Smooth muscle cell (in vitro differentiated cells): Measurements from ENCODE around the gene TGM3. TPM values are rescaled to one million over a fixed set of nuclear protein-coding genes. Genes with fewer than 3 reads are reported as not detected.

Experiments
- DNase-seq: peaks from one replicate; lab custom pipeline; 2025; ENCODE audit not compliant: unreplicated experiment; lab: John Stamatoyannopoulos, UW
- H2AFZ ChIP-seq: fragments of 200-600 bp; sonication (generic); 2 replicates; pipeline ENCODE4 v1.6.0; 2016; ENCODE audit warnings: antibody characterized with exemption, low read depth, mild to moderate bottlenecking
- H3F3A ChIP-seq: fragments of 200-600 bp; sonication (generic); 2 replicates; pipeline ENCODE4 v1.6.0; 2017; ENCODE audit warnings: antibody characterized with exemption, low read depth
- H3K27ac ChIP-seq: fragments of 200-600 bp; sonication (generic); 2 replicates; pipeline ENCODE4 v1.5.1; 2016; ENCODE audit warnings: low read depth, mild to moderate bottlenecking
- H3K27me3 ChIP-seq: fragments of 200-600 bp; sonication (generic); 2 replicates; pipeline ENCODE4 v1.6.1; 2016; ENCODE audit warnings: low read depth, mild to moderate bottlenecking
- H3K36me3 ChIP-seq: fragments of 200-600 bp; sonication (generic); 2 replicates; pipeline ENCODE4 v1.5.1; 2016; ENCODE audit warnings: low read depth
- H3K4me1 ChIP-seq: fragments of 200-600 bp; sonication (generic); 2 replicates; pipeline ENCODE4 v1.5.1; 2016; ENCODE audit warnings: low read depth
- H3K4me2 ChIP-seq: fragments of 200-600 bp; sonication (generic); 2 replicates; pipeline ENCODE4 v1.6.0; 2016; ENCODE audit warnings: mild to moderate bottlenecking
- H3K4me3 ChIP-seq: fragments of 200-600 bp; sonication (generic); 2 replicates; pipeline ENCODE4 v1.5.1; 2016; ENCODE audit warnings: mild to moderate bottlenecking
- H3K79me2 ChIP-seq: fragments of 200-600 bp; sonication (generic); 2 replicates; pipeline ENCODE4 v1.6.0; 2016; ENCODE audit warnings: low read depth, mild to moderate bottlenecking
- H3K9ac ChIP-seq: fragments of 200-600 bp; sonication (generic); 2 replicates; pipeline ENCODE4 v1.6.0; 2016; ENCODE audit warnings: low read depth
- H3K9me3 ChIP-seq: fragments of 200-600 bp; sonication (generic); replicated peaks from 2 replicates; pipeline ENCODE4 v1.5.1; 2016; ENCODE audit warnings: low read depth
- H4K20me1 ChIP-seq: fragments of 200-600 bp; sonication (generic); 2 replicates; pipeline ENCODE4 v1.6.0; 2016; ENCODE audit warnings: low read depth
- CTCF ChIP-seq: fragments of 200-600 bp; sonication (generic); IDR thresholded peaks from 2 replicates; pipeline ENCODE4 v1.5.1; 2017; ENCODE audit warnings: borderline replicate concordance, mild to moderate bottlenecking, antibody characterized with exemption; ENCODE audit not compliant: insufficient read depth, poor library complexity, severe bottlenecking
- WGBS: methylation state at CpG from one replicate; pipeline ENCODE4 v1.1.7; 2016; ENCODE audit warnings: low lambda C conversion rate; 5-methylcytosine and 5-hydroxymethylcytosine counted together
- polyA plus RNA-seq: library from polyadenylated mRNA; unstranded; fragments of >200 nt; fragmentation: Nextera tagmentation; extraction: Ambion mirVana; gene quantifications from 2 replicates; pipeline ENCODE4 v1.2.1, GENCODE V29; 2016
- total RNA-seq: library from RNA; depleted of rRNA; stranded (reverse); fragments of >200 nt; gene quantifications from 2 replicates; pipeline ENCODE4 v1.2.3, GENCODE V29; 2014

Gene TGM3
- total and polyA plus RNA-seq, 2 experiments from 2014 or later = 0.43 to 0.54 TPM

DNA sequence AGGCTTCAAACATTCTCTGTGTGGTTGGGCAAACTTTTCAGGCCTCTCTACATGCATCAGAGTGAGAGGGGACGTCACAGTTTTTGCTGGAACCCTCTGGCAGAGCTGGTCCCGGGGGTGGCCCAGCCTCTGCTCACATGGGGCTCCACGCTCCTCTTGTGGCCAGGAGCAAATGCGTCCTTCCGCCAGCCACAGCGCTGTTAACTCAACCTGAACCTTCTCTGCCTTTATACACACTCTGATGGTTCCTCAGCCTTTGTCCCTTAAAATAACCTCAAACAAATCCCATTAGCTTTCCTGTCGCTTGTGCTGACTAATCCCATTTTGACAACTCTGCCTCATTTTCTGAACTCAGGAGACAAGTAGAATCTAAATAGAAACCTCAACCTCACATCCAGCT is 45.5 kb downstream of the TGM3 start:
- no peak overlapping the region for H3K4me2 ChIP-seq
- no peaks in the 10 kb centered on the region for H3K27me3 ChIP-seq
- H3F3A ChIP-seq = no peaks in the 10 kb centered on the region
- no peak overlapping the region for H2AFZ ChIP-seq
- H3K4me1 ChIP-seq = no peaks in the 10 kb centered on the region
- DNase-seq = no peak
- H4K20me1 ChIP-seq = no peaks in the 10 kb centered on the region
- H3K9ac ChIP-seq = no peak overlapping the region
- no peak overlapping the region for H3K27ac ChIP-seq
- 81% methylated on average over 7 of the region's 7 CpGs for WGBS
- no peak for TF ChIP-seq CTCF
- H3K9me3 ChIP-seq = no peaks in the 10 kb centered on the region
- H3K4me3 ChIP-seq = no peak overlapping the region
- H3K79me2 ChIP-seq = no peaks in the 10 kb centered on the region
- H3K36me3 ChIP-seq = no peaks in the 10 kb centered on the region

DNA sequence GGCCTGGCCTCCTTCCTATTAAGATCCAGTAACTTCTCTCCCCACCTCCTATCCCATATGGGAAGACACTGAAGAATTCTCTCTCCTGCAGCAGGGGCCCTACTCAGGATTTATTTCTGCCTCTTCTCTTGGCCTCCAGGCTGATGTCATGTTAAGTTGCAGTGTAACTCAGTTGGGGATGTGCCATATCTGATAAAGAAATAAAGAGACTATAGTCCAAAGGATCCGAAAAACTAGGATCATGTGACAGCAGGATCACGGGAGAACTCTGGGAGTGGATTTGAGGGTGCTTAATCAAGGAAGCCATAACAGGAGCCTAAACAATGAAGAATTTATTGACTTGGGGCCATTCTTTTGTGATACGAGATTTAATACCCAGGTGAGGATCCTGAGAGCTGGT is 46.4 kb downstream of the TGM3 start:
- H3K36me3 ChIP-seq = no peaks in the 10 kb centered on the region
- H3K9me3 ChIP-seq = no peaks in the 10 kb centered on the region
- no peak for DNase-seq
- H3F3A ChIP-seq = no peaks in the 10 kb centered on the region
- no peaks in the 10 kb centered on the region for H3K27me3 ChIP-seq
- H4K20me1 ChIP-seq = no peaks in the 10 kb centered on the region
- H3K4me3 ChIP-seq = no peak overlapping the region
- no peak overlapping the region for H3K9ac ChIP-seq
- H3K4me2 ChIP-seq = no peak overlapping the region
- H3K27ac ChIP-seq = no peak overlapping the region
- TF ChIP-seq CTCF = no peak
- H3K4me1 ChIP-seq = no peaks in the 10 kb centered on the region
- H2AFZ ChIP-seq = no peak overlapping the region
- no peaks in the 10 kb centered on the region for H3K79me2 ChIP-seq
- 92% methylated on average over 3 of the region's 3 CpGs for WGBS

- H3K79me2 ChIP-seq = no peaks in the 10 kb centered on the region
Measured at GRCh38 chr20:2346188-2346587, 50.4 kb downstream of the TGM3 start.

More at GRCh38 chr20:2346188-2346587, 50.4 kb downstream of the TGM3 start:
- Histone ChIP-seq H3K27me3 (no peaks in the 10 kb centered on the region), H3F3A (no peaks in the 10 kb centered on the region), H3K36me3 (no peaks in the 10 kb centered on the region), H3K4me2 (no peak overlapping the region), H3K27ac (no peak overlapping the region), H2AFZ (no peak overlapping the region), H3K4me1 (no peaks in the 10 kb centered on the region), H3K9me3 (no peaks in the 10 kb centered on the region), H3K4me3 (no peak overlapping the region), H3K9ac (no peak overlapping the region), H4K20me1 (no peaks in the 10 kb centered on the region)
- TF ChIP-seq CTCF = no peak
- WGBS = 85% methylated on average over 3 of the region's 3 CpGs
- no peak for DNase-seq
